Measurements from ENCODE around the gene MMP8. TPM values are rescaled to one million over a fixed set of nuclear protein-coding genes. Genes with fewer than 3 reads are reported as not detected.

MMP8 gene, protein sequence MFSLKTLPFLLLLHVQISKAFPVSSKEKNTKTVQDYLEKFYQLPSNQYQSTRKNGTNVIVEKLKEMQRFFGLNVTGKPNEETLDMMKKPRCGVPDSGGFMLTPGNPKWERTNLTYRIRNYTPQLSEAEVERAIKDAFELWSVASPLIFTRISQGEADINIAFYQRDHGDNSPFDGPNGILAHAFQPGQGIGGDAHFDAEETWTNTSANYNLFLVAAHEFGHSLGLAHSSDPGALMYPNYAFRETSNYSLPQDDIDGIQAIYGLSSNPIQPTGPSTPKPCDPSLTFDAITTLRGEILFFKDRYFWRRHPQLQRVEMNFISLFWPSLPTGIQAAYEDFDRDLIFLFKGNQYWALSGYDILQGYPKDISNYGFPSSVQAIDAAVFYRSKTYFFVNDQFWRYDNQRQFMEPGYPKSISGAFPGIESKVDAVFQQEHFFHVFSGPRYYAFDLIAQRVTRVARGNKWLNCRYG
- total RNA-seq = not detected

GRCh38 chr11:102724904-102725500 lies at the start of gene MMP8:
MMP8 (minus strand) TSS chr11:102724954; CDS start chr11:102724855, 99 bp downstream.
- H3K4me3 Mint-ChIP-seq = no peak within 1 kb of the TSS
- ATAC-seq (no peak), DNase-seq (ENCODE audit: low spot score) (no peak)
- H3K27me3 Mint-ChIP-seq = peaks cover 3 to 13% of the 10 kb centered on the region in 2 donors
- H3K27ac Mint-ChIP-seq = no peak within 1 kb of the TSS
- no peaks in the 10 kb centered on the region for H3K36me3 Mint-ChIP-seq
- H3K4me1 Mint-ChIP-seq (ENCODE audit: low read depth in 2 of 2) = no peaks in the 10 kb centered on the region
- H3K9me3 Mint-ChIP-seq = peaks cover 4% of the 10 kb centered on the region

GRCh38 chr11:102773386-102773785 lies 48.6 kb upstream of the MMP8 start:
- ATAC-seq (no peak), DNase-seq (ENCODE audit: low spot score) (no peak)
- Mint-ChIP-seq H3K27me3 (peaks cover 4 to 19% of the 10 kb centered on the region in 2 donors), H3K9me3 (no peaks in the 10 kb centered on the region), H3K4me1 (ENCODE audit: low read depth in 2 of 2) (no peaks in the 10 kb centered on the region), H3K36me3 (no peaks in the 10 kb centered on the region), H3K4me3 (no peak overlapping the region), H3K27ac (no peak overlapping the region)

DNA sequence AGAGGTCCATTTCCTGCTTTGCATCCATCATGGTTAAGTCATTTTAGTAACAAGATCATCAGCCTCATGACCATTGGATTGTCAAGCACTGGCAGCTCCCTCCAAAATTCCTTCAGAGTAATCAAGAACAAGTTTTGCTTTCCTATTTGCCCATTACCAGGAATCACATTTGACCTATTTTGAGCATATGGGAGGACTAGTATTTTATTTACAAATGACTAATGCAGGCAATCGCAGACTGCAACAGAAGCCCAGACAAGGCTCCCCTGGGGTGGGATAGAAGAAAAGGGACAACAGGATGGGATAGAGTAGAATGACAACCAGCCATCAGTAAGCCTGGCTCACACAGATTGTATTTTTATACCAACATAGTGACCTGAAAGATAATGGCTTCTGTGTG lies 46.6 kb upstream of the MMP8 start:
- H3K4me1 Mint-ChIP-seq (ENCODE audit: low read depth in 2 of 2) = no peaks in the 10 kb centered on the region
- DNase-seq (ENCODE audit: low spot score) = no peak
- H3K27ac Mint-ChIP-seq = no peak overlapping the region
- no peaks in the 10 kb centered on the region for H3K9me3 Mint-ChIP-seq
- no peaks in the 10 kb centered on the region for H3K36me3 Mint-ChIP-seq
- peaks cover 4 to 19% of the 10 kb centered on the region in 2 donors for H3K27me3 Mint-ChIP-seq
- ATAC-seq = no peak
- H3K4me3 Mint-ChIP-seq = no peak overlapping the region

DNA sequence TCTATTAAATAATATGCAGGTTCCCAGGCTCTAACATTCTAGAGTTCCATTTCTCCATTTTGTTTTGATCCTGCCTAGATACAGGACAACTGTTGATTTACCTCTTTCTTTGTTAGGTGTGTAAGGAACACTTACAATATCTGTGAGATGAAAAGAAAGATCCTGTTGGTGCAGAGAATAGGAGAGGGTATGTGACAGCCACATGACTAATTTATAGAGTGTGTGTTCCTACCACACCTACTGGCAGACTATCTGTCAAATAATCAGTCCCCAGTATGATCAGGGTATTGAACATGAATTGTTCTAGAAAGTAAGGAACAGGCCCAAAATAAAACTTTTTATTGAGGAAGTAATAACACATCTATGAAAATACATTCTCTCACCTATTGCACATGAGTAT lies 45.4 kb upstream of the MMP8 start:
- H3K27ac Mint-ChIP-seq = no peak overlapping the region
- H3K9me3 Mint-ChIP-seq = no peaks in the 10 kb centered on the region

DNA sequence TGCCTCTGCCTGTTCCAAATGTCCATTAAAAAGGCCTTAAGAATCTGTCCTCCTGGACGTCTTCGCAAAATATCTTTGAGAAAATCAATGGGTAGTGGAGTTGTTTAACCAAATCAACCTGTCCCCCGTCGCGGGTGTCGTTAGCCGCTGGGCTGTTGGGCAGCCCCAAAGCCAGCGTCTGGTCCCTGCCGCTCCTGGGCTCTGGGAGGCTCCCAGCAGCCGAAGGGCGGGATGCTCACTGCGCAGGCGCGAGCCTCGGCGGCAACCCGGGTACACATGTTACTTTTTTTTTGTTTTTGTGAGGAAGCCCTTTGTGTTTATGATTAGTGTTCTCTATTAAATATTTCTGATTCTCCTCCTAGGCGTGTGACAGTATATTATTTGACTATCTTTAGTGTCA lies 43.0 kb upstream of the MMP8 start:
- no peak overlapping the region for H3K27ac Mint-ChIP-seq
- no peaks in the 10 kb centered on the region for H3K4me1 Mint-ChIP-seq (ENCODE audit: low read depth in 2 of 2)
- H3K9me3 Mint-ChIP-seq = peaks cover 3% of the 10 kb centered on the region
- peaks cover 10 to 23% of the 10 kb centered on the region in 2 donors for H3K27me3 Mint-ChIP-seq
- no peak for DNase-seq (ENCODE audit: low spot score)
- ATAC-seq = no peak
- no peak overlapping the region for H3K4me3 Mint-ChIP-seq
- H3K36me3 Mint-ChIP-seq = no peaks in the 10 kb centered on the region

More for the DNA sequence above, 45.4 kb upstream of the MMP8 start:
- Mint-ChIP-seq H3K27me3 (peaks cover 4 to 19% of the 10 kb centered on the region in 2 donors), H3K4me1 (ENCODE audit: low read depth in 2 of 2) (no peaks in the 10 kb centered on the region), H3K36me3 (no peaks in the 10 kb centered on the region), H3K4me3 (no peak overlapping the region)
- ATAC-seq = no peak
- no peak for DNase-seq (ENCODE audit: low spot score)

GRCh38 chr11:102763440-102763839 lies 38.7 kb upstream of the MMP8 start:
- no peak overlapping the region for H3K27ac Mint-ChIP-seq
- H3K9me3 Mint-ChIP-seq = peaks cover 5% of the 10 kb centered on the region
- no peak overlapping the region for H3K4me3 Mint-ChIP-seq
- H3K36me3 Mint-ChIP-seq = no peaks in the 10 kb centered on the region
- no peak for ATAC-seq
- H3K4me1 Mint-ChIP-seq (ENCODE audit: low read depth in 2 of 2) = peaks cover 0 to 2% of the 10 kb centered on the region in 2 donors
- H3K27me3 Mint-ChIP-seq = peaks cover 9 to 14% of the 10 kb centered on the region in 2 donors
- DNase-seq (ENCODE audit: low spot score) = no peak

DNA sequence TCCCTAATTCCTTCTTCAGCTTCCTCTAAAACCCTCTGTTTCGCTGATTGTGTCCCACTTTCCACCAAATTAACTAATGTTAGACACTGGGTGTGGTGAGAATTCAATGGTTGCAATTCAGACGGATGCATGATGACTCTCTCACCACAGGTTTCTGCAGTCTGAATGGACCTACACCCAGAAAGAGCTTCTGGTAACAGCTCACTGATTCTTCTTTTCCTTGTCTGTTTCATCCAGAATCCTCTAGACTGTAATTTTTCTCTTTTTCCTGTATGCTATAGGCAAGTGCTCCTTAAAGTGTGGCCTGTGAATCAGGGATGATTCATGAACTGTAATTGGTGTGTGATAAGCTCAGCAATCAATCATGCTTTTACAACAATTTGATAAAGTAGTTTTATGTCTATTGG lies 37.6 kb upstream of the MMP8 start:
- Mint-ChIP-seq H3K36me3 (no peaks in the 10 kb centered on the region), H3K27ac (no peak overlapping the region), H3K27me3 (peaks cover 9 to 18% of the 10 kb centered on the region in 2 donors), H3K4me3 (no peak overlapping the region), H3K9me3 (peaks cover 6% of the 10 kb centered on the region), H3K4me1 (ENCODE audit: low read depth in 2 of 2) (peaks cover 0 to 5% of the 10 kb centered on the region in 2 donors)
- DNase-seq (ENCODE audit: low spot score) (no peak), ATAC-seq (no peak)

DNA sequence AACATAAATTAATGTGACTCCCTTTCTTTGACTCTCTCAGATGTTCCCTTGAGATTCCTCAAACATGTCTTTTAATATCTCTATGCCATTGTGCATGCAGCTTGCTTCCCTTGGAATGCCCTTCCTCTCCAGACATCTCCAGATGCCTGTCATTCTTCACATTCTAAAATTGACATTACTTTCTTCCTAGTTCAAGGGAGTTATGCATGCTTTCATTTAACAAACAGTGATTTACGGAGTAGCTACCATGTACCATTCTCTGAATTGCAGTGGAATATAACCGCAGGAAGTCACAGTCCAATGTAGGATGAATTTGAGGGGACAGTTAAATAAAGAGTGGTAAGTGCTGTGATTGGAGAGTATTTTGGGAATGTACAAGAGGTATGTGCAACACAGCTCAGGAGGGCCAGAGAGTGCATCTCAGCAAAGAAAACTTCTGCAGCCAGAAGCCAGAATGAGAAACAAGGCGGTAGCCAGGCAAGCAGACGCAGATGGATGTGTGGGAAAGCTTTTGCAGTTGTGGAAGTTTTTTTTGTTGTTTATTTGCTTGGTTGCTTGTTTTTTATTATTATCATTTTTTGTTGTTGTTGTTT lies 37.0 kb upstream of the MMP8 start:
- peaks cover 0 to 5% of the 10 kb centered on the region in 2 donors for H3K4me1 Mint-ChIP-seq (ENCODE audit: low read depth in 2 of 2)
- ATAC-seq = no peak
- H3K27ac Mint-ChIP-seq = no peak overlapping the region
- H3K36me3 Mint-ChIP-seq = no peaks in the 10 kb centered on the region
- H3K27me3 Mint-ChIP-seq = peaks cover 11 to 24% of the 10 kb centered on the region in 2 donors
- H3K4me3 Mint-ChIP-seq = no peak overlapping the region
- H3K9me3 Mint-ChIP-seq = peaks cover 6% of the 10 kb centered on the region
- DNase-seq (ENCODE audit: low spot score) = no peak

DNA sequence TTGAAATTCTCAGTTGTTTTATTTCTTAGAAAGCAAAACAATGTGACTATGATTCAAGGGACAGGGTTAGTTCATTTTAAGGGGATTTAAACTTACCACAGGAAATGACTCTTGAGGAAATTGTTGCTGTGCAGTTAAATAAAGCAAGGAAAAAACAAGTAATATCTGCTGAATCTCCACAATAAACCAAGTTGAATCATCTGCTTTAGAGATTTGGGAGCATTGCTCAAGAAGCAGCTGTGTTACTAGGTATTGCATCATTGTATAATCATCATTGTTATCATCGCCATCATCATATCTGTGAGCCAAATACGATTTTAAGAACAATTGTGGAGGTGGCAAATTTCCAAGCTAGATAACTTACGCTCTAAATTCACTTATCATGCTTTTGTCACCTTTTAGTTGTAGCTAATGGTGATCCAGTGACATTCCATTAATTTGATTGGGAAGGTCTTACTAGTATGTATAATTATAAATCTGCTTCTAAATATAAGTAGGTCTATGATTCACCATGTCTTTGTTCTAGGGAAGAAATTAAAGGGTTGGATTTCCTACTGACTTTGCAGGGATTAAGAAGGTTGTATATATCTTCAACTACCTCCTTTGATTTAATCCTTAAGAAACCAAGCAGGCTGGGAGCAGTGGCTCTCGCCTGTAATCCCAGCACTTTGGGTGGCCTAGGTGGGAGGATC lies 35.7 kb upstream of the MMP8 start:
- ATAC-seq = no peak

DNA sequence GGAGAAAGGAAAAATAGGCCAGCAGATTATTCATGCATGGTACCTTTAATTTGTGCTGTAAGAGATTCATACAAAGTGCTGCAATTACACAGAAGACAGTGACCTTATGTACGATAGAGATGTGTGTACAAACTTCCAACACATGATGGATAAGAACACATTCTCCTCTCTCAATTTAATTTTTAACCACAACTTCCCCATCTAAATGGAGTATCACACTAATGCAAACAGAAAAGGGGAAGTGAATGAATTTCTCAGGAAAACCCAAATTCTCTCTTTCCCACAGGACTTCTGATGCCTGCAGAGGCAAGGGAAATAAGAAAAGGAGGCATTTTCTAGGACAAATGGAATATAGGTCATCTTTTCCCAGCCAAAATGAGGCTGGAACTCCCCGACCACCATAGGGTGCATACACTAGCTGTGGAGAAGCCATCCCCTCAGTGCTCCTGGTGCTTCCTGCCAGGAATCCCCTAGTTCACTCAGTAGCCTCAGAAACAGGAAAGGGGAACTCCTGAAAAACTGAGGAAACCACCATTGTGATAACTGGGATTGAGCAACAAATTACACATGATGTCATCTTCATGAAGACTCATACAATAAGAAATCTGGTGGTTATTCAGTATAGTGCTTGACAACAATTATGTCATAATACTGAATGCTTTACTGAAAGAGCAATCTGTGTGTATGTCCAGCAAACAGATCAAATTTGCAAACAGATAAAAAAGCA lies 33.2 kb upstream of the MMP8 start:
- Mint-ChIP-seq H3K4me3 (no peak overlapping the region), H3K27me3 (peaks cover 12 to 30% of the 10 kb centered on the region in 2 donors), H3K27ac (no peak overlapping the region), H3K9me3 (peaks cover 4% of the 10 kb centered on the region), H3K4me1 (ENCODE audit: low read depth in 2 of 2) (peaks cover 0 to 5% of the 10 kb centered on the region in 2 donors), H3K36me3 (no peaks in the 10 kb centered on the region)
- DNase-seq (ENCODE audit: low spot score) (no peak), ATAC-seq (no peak)

More for the DNA sequence above, 35.7 kb upstream of the MMP8 start:
- Mint-ChIP-seq H3K27me3 (peaks cover 11 to 30% of the 10 kb centered on the region in 2 donors), H3K4me1 (ENCODE audit: low read depth in 2 of 2) (peaks cover 0 to 5% of the 10 kb centered on the region in 2 donors), H3K9me3 (peaks cover 6% of the 10 kb centered on the region), H3K4me3 (no peak overlapping the region), H3K27ac (no peak overlapping the region), H3K36me3 (no peaks in the 10 kb centered on the region)
- no peak for DNase-seq (ENCODE audit: low spot score)

DNA sequence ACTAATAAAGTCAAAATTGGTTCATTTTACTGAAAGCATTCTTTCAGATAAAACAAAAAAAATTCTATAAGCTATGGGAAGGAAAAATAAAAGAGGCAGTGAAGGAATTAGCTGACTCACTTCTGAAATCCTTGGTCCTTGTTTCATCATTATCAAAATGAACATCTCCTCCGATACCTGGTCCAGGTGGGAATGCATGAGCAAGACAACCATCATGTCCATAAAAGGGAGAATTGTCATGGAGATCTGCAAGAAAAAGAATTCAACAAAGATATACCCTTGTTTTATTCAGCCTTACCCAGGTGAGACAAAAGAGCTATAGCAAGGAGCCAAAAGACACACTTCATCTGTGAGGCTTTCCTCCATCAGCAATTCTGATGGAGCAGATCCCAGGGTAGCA lies 28.5 kb upstream of the MMP8 start:
- Mint-ChIP-seq H3K4me1 (ENCODE audit: low read depth in 2 of 2) (peaks cover 0 to 1% of the 10 kb centered on the region in 2 donors), H3K9me3 (peaks cover 9% of the 10 kb centered on the region), H3K4me3 (no peak overlapping the region), H3K27ac (no peak overlapping the region), H3K27me3 (peaks cover 14 to 41% of the 10 kb centered on the region in 2 donors), H3K36me3 (no peaks in the 10 kb centered on the region)
- DNase-seq (ENCODE audit: low spot score) (no peak), ATAC-seq (no peak)

DNA sequence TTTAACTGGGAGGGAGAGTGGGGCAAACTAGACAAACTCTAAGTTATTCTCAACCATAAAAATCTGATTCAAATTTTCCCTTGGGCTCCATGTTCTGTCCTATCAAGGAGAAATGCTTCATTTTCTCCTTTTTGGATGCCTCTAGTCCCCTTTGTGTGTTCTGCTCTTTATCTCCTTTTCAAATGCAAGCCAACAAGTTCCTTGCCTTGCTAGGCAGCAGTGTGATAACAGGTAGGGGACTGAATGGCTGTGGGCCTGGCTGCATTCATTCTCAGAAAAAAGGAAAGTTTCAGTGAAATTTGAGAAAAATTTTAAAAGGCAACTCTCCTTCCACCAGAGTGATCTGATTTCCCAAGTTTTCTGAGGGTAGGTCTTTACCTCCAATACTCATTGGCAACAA lies 26.9 kb upstream of the MMP8 start:
- DNase-seq (ENCODE audit: low spot score) (no peak), ATAC-seq (no peak)
- Mint-ChIP-seq H3K4me1 (ENCODE audit: low read depth in 2 of 2) (no peaks in the 10 kb centered on the region), H3K27ac (no peak overlapping the region), H3K9me3 (peaks cover 14% of the 10 kb centered on the region), H3K36me3 (no peaks in the 10 kb centered on the region), H3K4me3 (no peak overlapping the region), H3K27me3 (peaks cover 12 to 42% of the 10 kb centered on the region in 2 donors)

DNA sequence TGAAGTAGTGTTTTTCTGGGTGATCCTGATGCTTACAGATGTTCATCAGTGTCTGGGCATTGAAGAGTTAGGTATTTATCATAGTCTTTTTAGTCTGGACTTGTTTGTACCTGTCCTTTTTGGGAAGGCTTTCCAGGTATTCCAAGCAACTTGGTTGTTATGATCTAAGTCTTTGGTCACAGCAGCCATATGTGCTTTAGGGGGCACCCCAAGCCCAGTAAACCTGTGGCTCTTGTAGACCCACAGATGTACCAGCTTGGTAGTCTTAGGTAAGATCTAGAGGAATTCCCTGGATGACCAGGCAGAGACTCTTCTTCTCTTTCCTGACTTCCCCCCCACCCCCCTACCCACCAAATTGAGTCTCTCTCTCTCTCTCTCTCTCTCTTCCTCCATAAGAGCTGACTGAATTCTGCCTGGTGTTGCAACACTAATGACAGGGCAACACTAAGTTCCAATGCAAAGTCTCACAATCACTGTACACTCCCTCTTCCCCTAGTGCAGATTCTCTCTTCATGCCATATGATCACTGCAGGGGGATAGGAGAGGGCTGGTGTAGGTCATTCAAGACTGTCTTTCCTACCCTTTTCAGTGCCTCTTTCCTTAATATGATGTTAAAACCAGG lies 24.5 kb upstream of the MMP8 start:
- H3K4me3 Mint-ChIP-seq = no peak overlapping the region
- no peak overlapping the region for H3K27ac Mint-ChIP-seq
- H3K27me3 Mint-ChIP-seq = peaks cover 7 to 25% of the 10 kb centered on the region in 2 donors
- no peaks in the 10 kb centered on the region for H3K4me1 Mint-ChIP-seq (ENCODE audit: low read depth in 2 of 2)
- peaks cover 18% of the 10 kb centered on the region for H3K9me3 Mint-ChIP-seq
- ATAC-seq (no peak), DNase-seq (ENCODE audit: low spot score) (no peak)
- H3K36me3 Mint-ChIP-seq = no peaks in the 10 kb centered on the region

All from natural killer cell treated with Interleukin-12 subunit alpha and Interleukin-12 subunit beta and Interleukin-15 and Interleukin-18, amount 100 ng/mL, for 72 hours (primary cell).